ENCODE results near the gene ALK. TPM values are rescaled to one million over a fixed set of nuclear protein-coding genes. Genes with fewer than 3 reads are reported as not detected.
A peak's percentile ranks its signal among the peaks of the same experiment; 100 is the strongest.

Gene ALK
- total RNA-seq, 1 donor from 2014 or later = 1.1 TPM

DNA sequence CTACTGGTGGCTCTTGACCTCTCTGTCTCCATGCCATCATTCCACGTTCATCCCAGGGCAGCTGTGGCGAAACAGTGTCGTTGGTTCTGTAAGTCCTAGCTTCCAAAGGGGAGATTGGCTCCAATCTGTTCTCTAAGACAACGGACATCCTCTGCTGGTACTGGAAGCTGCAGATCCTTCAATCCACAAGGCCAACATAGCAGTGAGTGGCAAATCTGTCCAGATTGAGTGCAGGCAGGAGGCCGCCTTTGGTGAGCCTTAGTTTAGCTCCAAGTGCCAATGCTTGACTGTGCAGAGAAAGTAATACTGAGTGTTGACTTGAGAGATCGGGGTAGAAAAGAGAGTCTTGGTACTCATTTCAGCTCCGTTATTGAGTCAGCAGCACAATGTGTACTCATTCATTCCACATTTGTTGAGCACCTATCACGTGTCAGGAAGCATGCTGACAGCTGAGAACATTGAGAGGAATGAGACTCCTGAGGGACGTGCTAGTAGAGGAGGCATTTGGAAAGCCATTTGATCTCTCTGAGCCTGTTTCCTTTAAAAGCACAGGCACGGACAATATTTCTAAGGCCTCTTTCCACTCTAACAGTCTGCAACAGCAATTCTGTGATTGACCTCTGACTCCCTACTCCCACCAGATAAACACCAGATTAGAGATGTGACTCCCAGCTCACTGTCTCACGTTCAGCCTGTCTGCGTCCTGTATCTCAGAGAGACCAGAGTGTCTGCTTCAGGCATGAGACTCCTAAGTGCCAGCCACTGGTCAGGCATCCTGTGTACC lies 500.2 kb downstream of the ALK start:
- DNase-seq (no peak), ATAC-seq (peak; percentile 58 to 70)
- H3K4me1 ChIP-seq = no peaks in the 10 kb centered on the region
- no peaks in the 10 kb centered on the region for H3K36me3 ChIP-seq
- H3K4me3 ChIP-seq = no peak overlapping the region
- intact Hi-C loops (cut with DNase I) = no loop called here
- no peak overlapping the region for H3K27ac ChIP-seq
- no peaks in the 10 kb centered on the region for H3K9me3 ChIP-seq
- H3K27me3 ChIP-seq (ENCODE audit: low read depth) = peaks cover 14% of the 10 kb centered on the region
- TF ChIP-seq, protein P1, sequence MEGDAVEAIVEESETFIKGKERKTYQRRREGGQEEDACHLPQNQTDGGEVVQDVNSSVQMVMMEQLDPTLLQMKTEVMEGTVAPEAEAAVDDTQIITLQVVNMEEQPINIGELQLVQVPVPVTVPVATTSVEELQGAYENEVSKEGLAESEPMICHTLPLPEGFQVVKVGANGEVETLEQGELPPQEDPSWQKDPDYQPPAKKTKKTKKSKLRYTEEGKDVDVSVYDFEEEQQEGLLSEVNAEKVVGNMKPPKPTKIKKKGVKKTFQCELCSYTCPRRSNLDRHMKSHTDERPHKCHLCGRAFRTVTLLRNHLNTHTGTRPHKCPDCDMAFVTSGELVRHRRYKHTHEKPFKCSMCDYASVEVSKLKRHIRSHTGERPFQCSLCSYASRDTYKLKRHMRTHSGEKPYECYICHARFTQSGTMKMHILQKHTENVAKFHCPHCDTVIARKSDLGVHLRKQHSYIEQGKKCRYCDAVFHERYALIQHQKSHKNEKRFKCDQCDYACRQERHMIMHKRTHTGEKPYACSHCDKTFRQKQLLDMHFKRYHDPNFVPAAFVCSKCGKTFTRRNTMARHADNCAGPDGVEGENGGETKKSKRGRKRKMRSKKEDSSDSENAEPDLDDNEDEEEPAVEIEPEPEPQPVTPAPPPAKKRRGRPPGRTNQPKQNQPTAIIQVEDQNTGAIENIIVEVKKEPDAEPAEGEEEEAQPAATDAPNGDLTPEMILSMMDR (IDR thresholded peaks at IDR 0.05) = no peak

DNA sequence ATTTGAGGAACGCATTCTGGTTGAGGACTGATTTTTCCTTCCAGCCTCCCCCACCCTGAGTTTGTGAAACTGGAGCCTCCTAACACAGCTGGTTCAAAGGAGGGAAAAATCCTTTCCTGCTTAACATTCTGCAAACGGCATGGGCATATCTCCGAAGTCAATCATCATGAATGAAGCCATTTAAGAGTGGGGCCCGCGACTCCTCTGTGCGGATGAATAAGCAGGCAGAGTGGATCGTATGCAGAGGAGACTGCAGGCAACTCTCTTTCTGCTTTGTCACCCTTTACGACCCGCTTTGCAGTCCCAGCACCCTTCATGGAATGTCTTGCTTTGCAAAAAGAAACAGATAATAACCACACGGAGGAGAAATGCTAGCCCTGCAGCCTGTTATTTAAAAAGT lies 500.9 kb downstream of the ALK start:
- Histone ChIP-seq H3K27me3 (ENCODE audit: low read depth) (peaks cover 14% of the 10 kb centered on the region), H3K4me1 (no peaks in the 10 kb centered on the region), H3K4me3 (no peak overlapping the region), H3K9me3 (no peaks in the 10 kb centered on the region), H3K36me3 (no peaks in the 10 kb centered on the region), H3K27ac (no peak overlapping the region)
- ATAC-seq (no peak), DNase-seq (no peak)
- TF ChIP-seq, protein P1 (IDR thresholded peaks at IDR 0.05) = no peak
- intact Hi-C loops (cut with DNase I) = no loop called here

DNA sequence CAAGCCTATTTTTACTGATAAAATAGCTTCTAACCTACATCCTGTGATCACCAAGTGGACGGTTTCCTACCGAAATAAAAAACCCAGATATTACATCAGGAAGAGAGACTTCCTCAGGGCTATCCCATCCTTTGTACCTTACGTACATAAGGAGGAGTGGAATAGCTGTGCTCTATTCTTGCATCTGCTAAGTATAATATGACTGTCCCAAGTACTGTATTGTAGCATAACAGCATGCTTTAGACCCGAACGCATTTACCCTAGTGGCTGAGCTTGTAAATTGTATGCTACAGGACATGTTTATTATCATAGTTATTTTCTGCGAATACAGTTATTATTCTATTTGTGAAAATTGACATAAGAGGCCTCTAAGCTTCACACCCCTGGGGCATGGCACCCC lies 503.8 kb downstream of the ALK start:
- Histone ChIP-seq H3K4me3 (no peak overlapping the region), H3K4me1 (no peaks in the 10 kb centered on the region), H3K27ac (no peak overlapping the region), H3K9me3 (no peaks in the 10 kb centered on the region), H3K27me3 (ENCODE audit: low read depth) (peaks cover 14% of the 10 kb centered on the region), H3K36me3 (no peaks in the 10 kb centered on the region)
- ATAC-seq (no peak), DNase-seq (no peak)
- intact Hi-C loops (cut with DNase I) = no loop called here
- TF ChIP-seq, protein P1 (IDR thresholded peaks at IDR 0.05) = no peak

DNA sequence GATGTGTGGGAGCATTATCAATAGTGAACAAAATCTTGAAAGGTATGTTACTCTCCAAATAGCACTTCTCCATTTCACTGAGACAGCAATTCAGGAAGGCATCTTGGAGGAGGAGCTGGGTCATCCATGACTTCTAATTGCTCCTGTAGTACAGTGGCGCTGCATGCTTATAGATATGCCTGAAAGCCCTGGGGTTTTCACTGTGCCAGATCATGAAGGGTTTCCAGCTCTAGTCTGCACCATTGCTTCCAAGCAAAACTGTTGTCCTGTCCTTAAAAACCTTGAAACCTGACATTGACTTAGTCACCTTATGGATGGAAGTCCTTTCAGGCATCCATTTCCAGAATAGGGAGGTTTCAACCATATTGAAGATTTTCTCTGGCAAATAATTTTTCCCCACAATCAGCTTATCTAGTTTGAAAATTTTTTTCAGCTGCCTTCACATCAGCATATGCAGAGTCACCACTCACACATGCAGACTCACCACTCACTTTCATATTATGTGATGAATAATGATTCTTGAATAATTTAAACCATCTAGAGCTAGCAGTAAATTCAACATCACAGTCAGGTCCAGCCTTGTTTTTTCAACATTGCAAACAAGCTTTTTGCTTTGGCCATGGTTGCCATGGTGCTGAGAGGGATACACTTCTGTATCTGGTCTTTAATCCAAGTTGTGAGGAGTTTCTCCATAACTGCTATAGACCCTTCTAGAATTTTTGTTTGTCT lies 509.0 kb downstream of the ALK start:
- no peaks in the 10 kb centered on the region for H3K4me1 ChIP-seq
- TF ChIP-seq, protein P1 (IDR thresholded peaks at IDR 0.05) = no peak
- no peak for DNase-seq
- H3K27ac ChIP-seq = no peak overlapping the region
- H3K9me3 ChIP-seq = no peaks in the 10 kb centered on the region
- no peak overlapping the region for H3K4me3 ChIP-seq
- no peak for ATAC-seq
- intact Hi-C loops (cut with DNase I) = no loop called here
- H3K27me3 ChIP-seq (ENCODE audit: low read depth) = no peaks in the 10 kb centered on the region
- H3K36me3 ChIP-seq = no peaks in the 10 kb centered on the region

DNA sequence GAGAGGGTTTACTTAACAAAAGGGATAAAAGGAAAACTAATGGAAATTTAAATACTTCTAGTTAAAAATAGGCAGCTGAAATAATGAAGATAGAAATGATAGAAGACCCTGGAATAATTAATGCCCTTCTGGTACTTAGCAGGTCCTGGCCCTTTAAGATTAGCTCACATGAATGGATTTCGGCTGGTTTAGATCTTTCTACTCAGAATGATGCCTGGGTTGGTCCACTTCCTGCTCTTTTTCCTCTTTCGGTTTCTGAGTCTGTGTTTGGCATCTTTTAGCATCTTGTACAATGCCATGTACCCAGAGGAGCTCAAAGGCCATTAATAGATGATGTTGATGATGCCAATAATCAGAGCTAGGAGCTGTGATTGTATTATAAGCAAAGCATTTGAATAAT lies 515.7 kb downstream of the ALK start:
- intact Hi-C loops (cut with DNase I) = no loop called here
- Histone ChIP-seq H3K36me3 (no peaks in the 10 kb centered on the region), H3K4me3 (no peak overlapping the region), H3K27me3 (ENCODE audit: low read depth) (no peaks in the 10 kb centered on the region), H3K9me3 (no peaks in the 10 kb centered on the region), H3K4me1 (no peaks in the 10 kb centered on the region), H3K27ac (no peak overlapping the region)
- TF ChIP-seq, protein P1 (IDR thresholded peaks at IDR 0.05) = no peak
- ATAC-seq (no peak), DNase-seq (no peak)
